Lower lobe of right lung (tissue), 2 donors: ENCODE data around the gene ANKS1B. TPM values are rescaled to one million over a fixed set of nuclear protein-coding genes. Genes with fewer than 3 reads are reported as not detected.

Source experiments
- ATAC-seq, 2 donors: fragments of 200-7000 bp; cut with Tn5 transposase; one replicate each; pipeline ENCODE4 v1.9.1; 2020 to 2022; ENCODE audit warnings: mild to moderate bottlenecking in 2 of 2, moderate library complexity in 2 of 2
- DNase-seq: peaks from one replicate; pipeline ENCODE4 v3.0.0-alpha.2; 2020
- H3K27ac ChIP-seq: fragments of 200-600 bp; one replicate; pipeline ENCODE4 v1.8.0; 2022
- H3K27me3 ChIP-seq: fragments of 200-600 bp; one replicate; pipeline ENCODE4 v1.8.0; 2022; ENCODE audit warnings: low read depth
- H3K36me3 ChIP-seq: fragments of 200-600 bp; one replicate; pipeline ENCODE4 v1.8.0; 2022; ENCODE audit warnings: mild to moderate bottlenecking
- H3K4me1 ChIP-seq: fragments of 200-600 bp; one replicate; pipeline ENCODE4 v1.8.0; 2022
- H3K4me3 ChIP-seq: fragments of 200-600 bp; one replicate; pipeline ENCODE4 v1.8.0; 2022; ENCODE audit warnings: mild to moderate bottlenecking
- H3K9me3 ChIP-seq: fragments of 200-600 bp; one replicate; pipeline ENCODE4 v1.8.0; 2022
- intact Hi-C: fragments of 100-400 bp; cut with DNase I; formaldehyde crosslinking; loops from one replicate; pipeline ENCODE4 v1.11.0; 2022
- total RNA-seq: library from RNA; stranded (reverse); fragmentation: NEBNext Ultra II Directional; extraction: Animal tissue kit (Norgen Biotek cat#: 25700); gene quantifications from one replicate; pipeline ENCODE4 v1.2.1, GENCODE V29; 2021
- TF ChIP-seq, protein P1 (sequence below): fragments of 200-600 bp; IDR thresholded peaks from one replicate; pipeline ENCODE4 v1.8.0; 2022; ENCODE audit warnings: antibody characterized with exemption, mild to moderate bottlenecking
- donor health status: DM: no; HTN: yes; CAD: no; lungs with severe emphysema.

ANKS1B gene
- total RNA-seq, 1 donor from 2014 or later: 4.0 TPM

DNA sequence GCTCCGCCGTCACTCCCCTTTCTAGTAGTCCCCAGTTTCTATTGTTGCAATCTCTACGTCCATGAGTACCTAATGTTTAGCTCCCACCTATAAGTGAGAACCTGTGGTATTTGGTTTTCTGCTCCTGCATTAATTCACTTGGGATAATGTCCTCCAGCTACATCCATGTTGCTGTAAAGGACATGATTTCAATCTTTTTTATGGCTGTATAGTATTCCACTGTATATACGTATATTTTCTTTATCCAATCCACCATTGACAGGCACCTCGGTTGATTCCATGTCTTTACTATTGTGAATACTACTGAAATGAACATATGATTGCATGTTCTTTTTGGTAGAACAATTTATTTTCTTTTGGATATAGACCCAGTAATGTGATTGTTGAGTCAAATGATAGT is 114.7 kb downstream of the ANKS1B start:
- Histone ChIP-seq H3K27ac (no peak overlapping the region), H3K36me3 (no peaks in the 10 kb centered on the region), H3K4me3 (no peak overlapping the region), H3K9me3 (no peaks in the 10 kb centered on the region), H3K4me1 (no peaks in the 10 kb centered on the region), H3K27me3 (no peaks in the 10 kb centered on the region)
- TF ChIP-seq, protein P1, sequence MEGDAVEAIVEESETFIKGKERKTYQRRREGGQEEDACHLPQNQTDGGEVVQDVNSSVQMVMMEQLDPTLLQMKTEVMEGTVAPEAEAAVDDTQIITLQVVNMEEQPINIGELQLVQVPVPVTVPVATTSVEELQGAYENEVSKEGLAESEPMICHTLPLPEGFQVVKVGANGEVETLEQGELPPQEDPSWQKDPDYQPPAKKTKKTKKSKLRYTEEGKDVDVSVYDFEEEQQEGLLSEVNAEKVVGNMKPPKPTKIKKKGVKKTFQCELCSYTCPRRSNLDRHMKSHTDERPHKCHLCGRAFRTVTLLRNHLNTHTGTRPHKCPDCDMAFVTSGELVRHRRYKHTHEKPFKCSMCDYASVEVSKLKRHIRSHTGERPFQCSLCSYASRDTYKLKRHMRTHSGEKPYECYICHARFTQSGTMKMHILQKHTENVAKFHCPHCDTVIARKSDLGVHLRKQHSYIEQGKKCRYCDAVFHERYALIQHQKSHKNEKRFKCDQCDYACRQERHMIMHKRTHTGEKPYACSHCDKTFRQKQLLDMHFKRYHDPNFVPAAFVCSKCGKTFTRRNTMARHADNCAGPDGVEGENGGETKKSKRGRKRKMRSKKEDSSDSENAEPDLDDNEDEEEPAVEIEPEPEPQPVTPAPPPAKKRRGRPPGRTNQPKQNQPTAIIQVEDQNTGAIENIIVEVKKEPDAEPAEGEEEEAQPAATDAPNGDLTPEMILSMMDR: no peak
- intact Hi-C loops: no loop called here
- no peak for DNase-seq
- ATAC-seq: no peak

DNA sequence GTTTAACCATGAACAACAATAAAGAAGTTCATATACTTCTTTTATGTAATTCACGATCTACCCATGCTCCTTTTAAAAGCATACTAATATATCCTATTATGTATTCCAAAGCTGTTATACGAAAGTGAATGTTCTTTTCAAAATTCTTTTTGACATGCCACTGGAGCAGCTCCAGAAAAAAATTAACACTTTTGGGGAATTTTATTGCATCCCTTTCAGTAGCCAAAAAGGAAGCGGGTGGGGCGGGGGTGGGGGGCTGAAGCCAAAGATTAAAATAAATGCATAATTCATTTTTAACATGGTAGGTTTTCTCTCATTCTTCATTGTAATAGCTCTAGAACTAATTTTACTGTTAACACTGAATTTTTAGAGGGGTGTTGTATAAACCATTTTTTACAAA is 123.0 kb downstream of the ANKS1B start:
- Histone ChIP-seq H3K4me1 (no peaks in the 10 kb centered on the region), H3K27me3 (no peaks in the 10 kb centered on the region), H3K27ac (no peak overlapping the region), H3K9me3 (no peaks in the 10 kb centered on the region), H3K36me3 (no peaks in the 10 kb centered on the region), H3K4me3 (no peak overlapping the region)
- no peak for DNase-seq
- TF ChIP-seq, protein P1: no peak
- intact Hi-C loops: no loop called here
- no peak for ATAC-seq

DNA sequence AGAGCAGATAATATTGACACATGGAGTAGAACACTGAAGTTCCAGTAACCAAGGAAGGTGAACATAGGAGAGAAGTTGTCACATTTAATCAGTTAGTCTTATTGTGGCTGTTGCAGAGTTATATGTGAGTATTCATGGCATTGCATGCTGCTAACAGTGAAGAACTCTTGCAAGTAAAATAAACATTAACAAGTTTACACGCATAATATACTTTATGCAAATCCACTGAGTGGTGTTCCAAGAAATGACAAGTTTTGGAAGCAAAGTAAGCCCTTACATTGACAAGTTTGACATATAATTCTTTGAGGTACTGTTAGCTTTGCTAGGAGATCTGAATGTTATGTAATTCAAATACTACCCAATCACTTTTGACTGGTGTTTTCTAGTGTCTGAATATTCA is 125.6 kb downstream of the ANKS1B start:
- no peaks in the 10 kb centered on the region for H3K36me3 ChIP-seq
- intact Hi-C loops: no loop called here
- no peak overlapping the region for H3K27ac ChIP-seq
- H3K4me3 ChIP-seq: no peak overlapping the region
- TF ChIP-seq, protein P1: no peak
- no peaks in the 10 kb centered on the region for H3K9me3 ChIP-seq
- no peaks in the 10 kb centered on the region for H3K27me3 ChIP-seq
- DNase-seq: no peak
- H3K4me1 ChIP-seq: no peaks in the 10 kb centered on the region
- ATAC-seq: no peak

DNA sequence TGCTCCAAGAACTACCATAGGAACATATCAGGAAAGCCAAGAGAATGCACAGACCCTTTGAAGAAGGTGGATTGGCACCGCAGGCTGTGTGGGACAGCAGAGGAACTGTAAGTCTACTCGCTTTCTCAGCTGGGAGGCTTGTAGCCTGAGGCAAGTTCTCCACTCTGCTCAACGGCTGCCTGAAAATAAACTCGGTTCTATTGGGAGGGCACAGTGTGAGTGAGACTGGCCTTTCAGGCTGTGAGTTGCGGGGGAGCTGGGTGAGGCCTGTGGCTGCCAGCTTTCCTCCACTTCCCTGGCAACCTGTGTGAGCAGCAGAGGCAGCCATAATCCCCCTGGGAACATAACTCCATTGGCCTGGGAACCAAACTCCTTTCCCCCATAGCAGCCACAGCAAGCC is 132.1 kb downstream of the ANKS1B start:
- H3K9me3 ChIP-seq: no peaks in the 10 kb centered on the region
- ATAC-seq (no peak), DNase-seq (no peak)
- intact Hi-C loops: no loop called here
- no peaks in the 10 kb centered on the region for H3K4me1 ChIP-seq
- no peak overlapping the region for H3K4me3 ChIP-seq
- H3K27ac ChIP-seq: no peak overlapping the region
- H3K36me3 ChIP-seq: no peaks in the 10 kb centered on the region
- no peaks in the 10 kb centered on the region for H3K27me3 ChIP-seq
- TF ChIP-seq, protein P1: no peak

DNA sequence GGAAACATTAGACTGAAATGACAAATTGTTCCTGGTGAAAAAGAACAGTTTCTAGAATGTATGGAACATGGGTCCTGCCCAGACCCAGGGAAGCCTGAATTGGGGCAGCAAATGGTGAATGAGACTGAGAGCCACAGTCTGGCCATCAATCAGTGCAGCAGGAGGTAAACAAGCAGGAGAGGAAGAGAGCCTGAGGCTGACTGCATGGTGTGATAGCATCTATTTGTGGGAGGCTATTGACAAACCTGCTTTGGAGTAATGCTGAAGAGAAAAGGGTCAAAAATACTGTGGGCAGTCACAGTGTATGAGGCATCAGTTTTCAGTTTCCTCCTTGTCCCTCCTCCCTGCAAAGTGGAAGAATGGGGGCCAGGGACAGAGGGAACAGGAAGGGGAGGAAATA is 136.8 kb downstream of the ANKS1B start:
- TF ChIP-seq, protein P1: no peak
- ATAC-seq: no peak
- intact Hi-C loops: no loop called here

DNA sequence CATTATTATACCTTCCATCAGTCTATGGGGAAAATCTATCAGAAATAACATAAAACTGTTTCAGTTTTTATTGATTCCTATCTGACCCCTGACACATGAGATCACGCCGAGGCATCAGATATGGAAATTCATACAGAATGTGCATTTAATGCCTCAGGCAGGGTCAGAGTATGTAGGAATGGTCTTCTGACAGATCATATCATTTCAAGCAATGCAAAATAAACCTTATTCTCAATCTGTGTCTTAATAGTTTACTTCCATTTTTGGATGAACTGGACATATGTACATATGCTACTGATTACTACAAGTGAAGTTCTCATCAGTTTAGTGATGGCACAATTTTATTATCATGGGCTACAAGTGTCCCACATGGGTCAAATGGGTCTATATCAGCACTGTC is 150.0 kb downstream of the ANKS1B start:
- Histone ChIP-seq H3K27me3 (no peaks in the 10 kb centered on the region), H3K36me3 (no peaks in the 10 kb centered on the region), H3K9me3 (no peaks in the 10 kb centered on the region), H3K4me3 (no peak overlapping the region), H3K4me1 (no peaks in the 10 kb centered on the region), H3K27ac (no peak overlapping the region)
- DNase-seq: no peak
- TF ChIP-seq, protein P1: no peak
- intact Hi-C loops: no loop called here
- ATAC-seq: no peak

More for the DNA sequence above, 136.8 kb downstream of the ANKS1B start:
- H3K4me1 ChIP-seq: no peaks in the 10 kb centered on the region
- no peaks in the 10 kb centered on the region for H3K36me3 ChIP-seq
- no peak for DNase-seq
- no peaks in the 10 kb centered on the region for H3K27me3 ChIP-seq
- no peaks in the 10 kb centered on the region for H3K9me3 ChIP-seq
- H3K4me3 ChIP-seq: no peak overlapping the region
- no peak overlapping the region for H3K27ac ChIP-seq
